ENCODE measurements around the gene RAF1. TPM values are rescaled to one million over a fixed set of nuclear protein-coding genes. Genes with fewer than 3 reads are reported as not detected.

RAF1 gene
- total RNA-seq, 1 experiment from 2014 or later: 130 TPM

- CTCF ChIA-PET: no interaction called here
These were observed 72.5 kb downstream of the RAF1 start for GRCh38 chr3:12591456-12591855.

GRCh38 chr3:12590096-12590495 is 73.8 kb downstream of the RAF1 start:
- Histone ChIP-seq H3K4me1 (ENCODE audit: insufficient read depth, low read length, poor library complexity, severe bottlenecking) (no peaks in the 10 kb centered on the region), H3K4me3 (ENCODE audit: low read depth, low read length, poor library complexity, severe bottlenecking) (no peak overlapping the region), H3K27me3 (replicated peaks; ENCODE audit: insufficient read depth, low read depth, low read length, poor library complexity) (no peaks in the 10 kb centered on the region), H3K36me3 (ENCODE audit: insufficient read depth, low read length, poor library complexity, severe bottlenecking) (peaks cover 75% of the 10 kb centered on the region), H3K27ac (ENCODE audit: low read depth, low read length, poor library complexity, severe bottlenecking) (no peak overlapping the region), H3K9me3 (ENCODE audit: low read depth, low read length, poor library complexity, severe bottlenecking) (no peaks in the 10 kb centered on the region)
- intact Hi-C loops (cut with micrococcal nuclease; ENCODE audit: unreplicated experiment): no loop called here
- TF ChIP-seq CTCF (conservative IDR thresholded peaks at IDR 0.05; ENCODE audit: low read depth, low read length) (no peak), EZH2 (IDR thresholded peaks at IDR 0.05; ENCODE audit: borderline replicate concordance, low read depth, low read length, poor library complexity, severe bottlenecking) (no peak)
- no TSS peak for BruUV-seq (replicated peaks)
- no peak for DNase-seq (ENCODE audit: low spot score)
- CTCF ChIA-PET: no interaction called here
- POLR2A ChIA-PET (ENCODE audit: low non-redundant PET): no interaction called here

More at GRCh38 chr3:12591456-12591855, 72.5 kb downstream of the RAF1 start:
- Histone ChIP-seq H3K36me3 (ENCODE audit: insufficient read depth, low read length, poor library complexity, severe bottlenecking) (peaks cover 70% of the 10 kb centered on the region), H3K4me1 (ENCODE audit: insufficient read depth, low read length, poor library complexity, severe bottlenecking) (no peaks in the 10 kb centered on the region), H3K4me3 (ENCODE audit: low read depth, low read length, poor library complexity, severe bottlenecking) (no peak overlapping the region), H3K27ac (ENCODE audit: low read depth, low read length, poor library complexity, severe bottlenecking) (no peak overlapping the region), H3K27me3 (replicated peaks; ENCODE audit: insufficient read depth, low read depth, low read length, poor library complexity) (no peaks in the 10 kb centered on the region), H3K9me3 (ENCODE audit: low read depth, low read length, poor library complexity, severe bottlenecking) (no peaks in the 10 kb centered on the region)
- BruUV-seq (replicated peaks): no TSS peak
- DNase-seq (ENCODE audit: low spot score): no peak
- TF ChIP-seq EZH2 (IDR thresholded peaks at IDR 0.05; ENCODE audit: borderline replicate concordance, low read depth, low read length, poor library complexity, severe bottlenecking): no peak
- TF ChIP-seq CTCF (conservative IDR thresholded peaks at IDR 0.05; ENCODE audit: low read depth, low read length): no peak
- intact Hi-C loops (cut with micrococcal nuclease; ENCODE audit: unreplicated experiment): no loop called here
- POLR2A ChIA-PET (ENCODE audit: low non-redundant PET): no interaction called here

GRCh38 chr3:12588039-12589009 is 75.6 kb downstream of the RAF1 start:
- CTCF ChIA-PET: no interaction called here
- intact Hi-C loops (cut with micrococcal nuclease; ENCODE audit: unreplicated experiment): no loop called here
- Histone ChIP-seq H3K36me3 (ENCODE audit: insufficient read depth, low read length, poor library complexity, severe bottlenecking) (peaks cover 84% of the 10 kb centered on the region), H3K9me3 (ENCODE audit: low read depth, low read length, poor library complexity, severe bottlenecking) (no peaks in the 10 kb centered on the region), H3K4me1 (ENCODE audit: insufficient read depth, low read length, poor library complexity, severe bottlenecking) (no peaks in the 10 kb centered on the region), H3K27me3 (replicated peaks; ENCODE audit: insufficient read depth, low read depth, low read length, poor library complexity) (no peaks in the 10 kb centered on the region), H3K27ac (ENCODE audit: low read depth, low read length, poor library complexity, severe bottlenecking) (no peak overlapping the region), H3K4me3 (ENCODE audit: low read depth, low read length, poor library complexity, severe bottlenecking) (no peak overlapping the region)
- no peak for DNase-seq (ENCODE audit: low spot score)
- no TSS peak for BruUV-seq (replicated peaks)
- POLR2A ChIA-PET (ENCODE audit: low non-redundant PET): no interaction called here
- TF ChIP-seq EZH2 (IDR thresholded peaks at IDR 0.05; ENCODE audit: borderline replicate concordance, low read depth, low read length, poor library complexity, severe bottlenecking) (no peak), CTCF (conservative IDR thresholded peaks at IDR 0.05; ENCODE audit: low read depth, low read length) (no peak)

Measured in A673 (cell line).